ENCODE measurements around the gene FOXD3. TPM values are rescaled to one million over a fixed set of nuclear protein-coding genes. Genes with fewer than 3 reads are reported as not detected.

Gene FOXD3
- total RNA-seq, 2 donors from 2014 or later: 0.14 to 1.5 TPM

DNA sequence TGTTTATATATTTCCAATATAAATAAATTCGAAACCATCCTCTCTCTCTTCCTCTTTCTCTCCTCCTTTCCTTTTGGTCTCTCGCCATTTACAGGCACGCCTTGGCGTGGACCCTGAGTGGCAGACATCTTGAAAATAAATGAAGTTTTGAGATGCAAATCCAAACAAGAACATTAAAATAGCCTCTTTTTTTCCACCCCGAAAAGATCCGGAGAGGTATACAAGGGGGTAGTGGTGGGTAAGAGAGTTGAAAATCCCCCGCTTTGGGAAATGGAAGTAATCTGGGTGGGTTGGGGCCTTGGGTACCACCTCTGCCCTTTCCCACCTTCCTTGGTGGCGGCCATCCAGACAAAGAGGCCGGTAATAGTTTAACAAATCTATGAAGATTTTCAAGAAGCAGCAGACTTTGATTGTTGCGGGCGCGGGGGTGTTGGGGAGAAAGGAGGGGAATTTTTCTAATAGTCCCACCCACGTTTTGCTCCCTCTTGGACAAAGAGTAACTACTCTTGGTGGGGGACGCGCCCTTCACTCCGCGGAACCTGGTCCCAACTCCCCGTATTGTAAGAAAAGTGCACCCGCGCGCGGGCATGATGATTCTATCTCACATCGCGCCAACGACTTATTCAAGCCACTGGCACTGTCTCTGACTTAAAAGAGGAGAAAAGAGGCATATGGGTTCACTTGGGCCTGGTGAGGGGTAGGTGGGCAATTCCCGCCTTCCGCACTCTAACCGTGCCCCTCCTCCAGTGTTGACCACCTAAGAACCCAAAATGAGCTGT lies 4.0 kb upstream of the FOXD3 start:
- Histone ChIP-seq H3K27me3 (replicated peaks; ENCODE audit: insufficient read depth) (peaks cover 30% of the 10 kb centered on the region), H3K27ac (no peak overlapping the region), H3K4me1 (ENCODE audit: control insufficient read depth in 1 of 2, low read depth in 2 of 2) (peaks cover 8 to 30% of the 10 kb centered on the region in 2 donors)

GRCh38 chr1:63319046-63320021 lies 3.0 kb upstream of the FOXD3 start:
- no peaks in the 10 kb centered on the region for H3K9me3 ChIP-seq
- no peak overlapping the region for H3K27ac ChIP-seq
- ATAC-seq (ENCODE audit: insufficient number of reproducible peaks, low FRiP score, low read depth): no peak
- H3K4me3 ChIP-seq: no peak overlapping the region
- TF ChIP-seq, protein P1, sequence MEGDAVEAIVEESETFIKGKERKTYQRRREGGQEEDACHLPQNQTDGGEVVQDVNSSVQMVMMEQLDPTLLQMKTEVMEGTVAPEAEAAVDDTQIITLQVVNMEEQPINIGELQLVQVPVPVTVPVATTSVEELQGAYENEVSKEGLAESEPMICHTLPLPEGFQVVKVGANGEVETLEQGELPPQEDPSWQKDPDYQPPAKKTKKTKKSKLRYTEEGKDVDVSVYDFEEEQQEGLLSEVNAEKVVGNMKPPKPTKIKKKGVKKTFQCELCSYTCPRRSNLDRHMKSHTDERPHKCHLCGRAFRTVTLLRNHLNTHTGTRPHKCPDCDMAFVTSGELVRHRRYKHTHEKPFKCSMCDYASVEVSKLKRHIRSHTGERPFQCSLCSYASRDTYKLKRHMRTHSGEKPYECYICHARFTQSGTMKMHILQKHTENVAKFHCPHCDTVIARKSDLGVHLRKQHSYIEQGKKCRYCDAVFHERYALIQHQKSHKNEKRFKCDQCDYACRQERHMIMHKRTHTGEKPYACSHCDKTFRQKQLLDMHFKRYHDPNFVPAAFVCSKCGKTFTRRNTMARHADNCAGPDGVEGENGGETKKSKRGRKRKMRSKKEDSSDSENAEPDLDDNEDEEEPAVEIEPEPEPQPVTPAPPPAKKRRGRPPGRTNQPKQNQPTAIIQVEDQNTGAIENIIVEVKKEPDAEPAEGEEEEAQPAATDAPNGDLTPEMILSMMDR (IDR thresholded peaks at IDR 0.05): no peak
- no peak for DNase-seq (ENCODE audit: low spot score)
- peaks cover 35% of the 10 kb centered on the region for H3K27me3 ChIP-seq (replicated peaks; ENCODE audit: insufficient read depth)
- peaks cover 8 to 39% of the 10 kb centered on the region in 2 donors for H3K4me1 ChIP-seq (ENCODE audit: control insufficient read depth in 1 of 2, low read depth in 2 of 2)
- H3K36me3 ChIP-seq: no peaks in the 10 kb centered on the region

More for the DNA sequence above, 4.0 kb upstream of the FOXD3 start:
- TF ChIP-seq, protein P1 (IDR thresholded peaks at IDR 0.05): no peak
- no peak for DNase-seq (ENCODE audit: low spot score)
- Histone ChIP-seq H3K4me3 (no peak overlapping the region), H3K36me3 (no peaks in the 10 kb centered on the region), H3K9me3 (no peaks in the 10 kb centered on the region)
- no peak for ATAC-seq (ENCODE audit: insufficient number of reproducible peaks, low FRiP score, low read depth)

- no peak for ATAC-seq (ENCODE audit: insufficient number of reproducible peaks, low FRiP score, low read depth)
- H3K4me1 ChIP-seq (ENCODE audit: control insufficient read depth in 1 of 2, low read depth in 2 of 2): peaks cover 8 to 42% of the 10 kb centered on the region in 2 donors
- no peak for DNase-seq (ENCODE audit: low spot score)
Measured at GRCh38 chr1:63320022-63320721, 2.2 kb upstream of the FOXD3 start.

DNA sequence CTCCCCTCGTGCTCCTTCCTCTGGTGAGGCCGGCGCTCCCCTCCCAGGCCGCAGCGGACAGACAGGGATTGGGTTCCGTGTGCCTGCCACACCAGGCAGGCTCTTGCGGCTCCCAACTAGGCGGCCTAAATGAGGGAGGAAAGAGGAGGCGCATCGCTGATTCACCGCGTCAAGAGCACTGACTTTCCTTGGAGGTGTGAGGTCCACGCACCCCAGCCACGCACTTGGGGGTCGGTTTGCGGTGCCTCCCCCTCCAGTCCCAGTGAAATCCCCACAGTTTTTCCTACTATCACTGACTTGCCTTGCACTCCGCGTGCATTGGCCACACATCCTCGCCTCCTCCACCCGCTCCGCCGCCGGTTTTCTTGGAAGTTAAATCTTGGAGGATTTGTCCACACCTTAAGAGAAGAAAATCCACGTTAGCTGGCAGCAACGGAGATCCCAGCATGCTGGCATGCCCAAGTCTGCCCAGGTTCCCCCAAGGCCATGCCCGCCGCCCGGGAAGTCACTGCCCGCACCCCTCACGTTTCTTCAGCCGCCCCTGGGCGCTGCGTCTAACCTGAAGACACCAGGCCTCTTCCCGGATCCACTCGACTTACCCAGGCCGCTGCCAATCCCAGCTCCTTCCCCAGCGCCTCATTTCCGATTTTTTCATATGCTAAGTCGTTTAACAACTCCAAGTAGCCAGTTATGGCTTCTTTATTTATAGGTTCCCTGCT lies 1.1 kb upstream of the FOXD3 start:
- TF ChIP-seq, protein P1 (IDR thresholded peaks at IDR 0.05): no peak
- H3K27ac ChIP-seq: no peak overlapping the region
- no peaks in the 10 kb centered on the region for H3K36me3 ChIP-seq
- peaks cover 52% of the 10 kb centered on the region for H3K27me3 ChIP-seq (replicated peaks; ENCODE audit: insufficient read depth)
- DNase-seq (ENCODE audit: low spot score): no peak
- no peak for ATAC-seq (ENCODE audit: insufficient number of reproducible peaks, low FRiP score, low read depth)
- H3K4me1 ChIP-seq (ENCODE audit: control insufficient read depth in 1 of 2, low read depth in 2 of 2): peaks cover 8 to 42% of the 10 kb centered on the region in 2 donors
- peak overlapping the region; percentile 77 for H3K4me3 ChIP-seq
- no peaks in the 10 kb centered on the region for H3K9me3 ChIP-seq

More at GRCh38 chr1:63320022-63320721, 2.2 kb upstream of the FOXD3 start:
- H3K4me3 ChIP-seq: no peak overlapping the region
- no peaks in the 10 kb centered on the region for H3K36me3 ChIP-seq
- H3K9me3 ChIP-seq: no peaks in the 10 kb centered on the region
- no peak overlapping the region for H3K27ac ChIP-seq
- TF ChIP-seq, protein P1 (IDR thresholded peaks at IDR 0.05): no peak
- peaks cover 43% of the 10 kb centered on the region for H3K27me3 ChIP-seq (replicated peaks; ENCODE audit: insufficient read depth)

Measured in thoracic aorta (tissue), 2 donors.